Left cardiac atrium (tissue), 4 donors: ENCODE data around the gene CAPN15. TPM values are rescaled to one million over a fixed set of nuclear protein-coding genes. Genes with fewer than 3 reads are reported as not detected.
"Not testable (repeated sequence)": the region's sequence is repeated elsewhere in the genome, so short reads cannot be mapped to it uniquely, and the experiment has no call there.

Experiments
- ATAC-seq, 2 donors: fragments of 200-7000 bp; cut with Tn5 transposase; one replicate each; pipeline ENCODE4 v1.9.1; 2020; ENCODE audit warnings: mild to moderate bottlenecking in 2 of 2, moderate library complexity in 2 of 2
- DNase-seq: peaks from one replicate; pipeline ENCODE4 v3.0.0-alpha.2; 2020
- intact Hi-C, 2 donors: fragments of 100-400 bp; cut with DNase I; formaldehyde crosslinking; loops; one replicate each; pipeline versions ENCODE4 v1.14.1 to v1.15.1; 2022 to 2023
- total RNA-seq, 2 donors: library from RNA; stranded (reverse); fragmentation: NEBNext Ultra II Directional; extraction: Animal tissue kit (Norgen Biotek cat#: 25700); gene quantifications; one replicate each; pipeline ENCODE4 v1.2.1, GENCODE V29; 2021
- donor health status: DM: no; HTN: yes; CAD: no.
- donor health status: DM: no; HTN: yes; CAD: no; lungs with severe emphysema.
- donor health status: DM: yes; HTN: yes; CAD: no.
- donor health status: Dilated cardiomyopathy.

CAPN15 gene
- total RNA-seq, 2 donors from 2014 or later, result 19.2 to 25.8 TPM

DNA sequence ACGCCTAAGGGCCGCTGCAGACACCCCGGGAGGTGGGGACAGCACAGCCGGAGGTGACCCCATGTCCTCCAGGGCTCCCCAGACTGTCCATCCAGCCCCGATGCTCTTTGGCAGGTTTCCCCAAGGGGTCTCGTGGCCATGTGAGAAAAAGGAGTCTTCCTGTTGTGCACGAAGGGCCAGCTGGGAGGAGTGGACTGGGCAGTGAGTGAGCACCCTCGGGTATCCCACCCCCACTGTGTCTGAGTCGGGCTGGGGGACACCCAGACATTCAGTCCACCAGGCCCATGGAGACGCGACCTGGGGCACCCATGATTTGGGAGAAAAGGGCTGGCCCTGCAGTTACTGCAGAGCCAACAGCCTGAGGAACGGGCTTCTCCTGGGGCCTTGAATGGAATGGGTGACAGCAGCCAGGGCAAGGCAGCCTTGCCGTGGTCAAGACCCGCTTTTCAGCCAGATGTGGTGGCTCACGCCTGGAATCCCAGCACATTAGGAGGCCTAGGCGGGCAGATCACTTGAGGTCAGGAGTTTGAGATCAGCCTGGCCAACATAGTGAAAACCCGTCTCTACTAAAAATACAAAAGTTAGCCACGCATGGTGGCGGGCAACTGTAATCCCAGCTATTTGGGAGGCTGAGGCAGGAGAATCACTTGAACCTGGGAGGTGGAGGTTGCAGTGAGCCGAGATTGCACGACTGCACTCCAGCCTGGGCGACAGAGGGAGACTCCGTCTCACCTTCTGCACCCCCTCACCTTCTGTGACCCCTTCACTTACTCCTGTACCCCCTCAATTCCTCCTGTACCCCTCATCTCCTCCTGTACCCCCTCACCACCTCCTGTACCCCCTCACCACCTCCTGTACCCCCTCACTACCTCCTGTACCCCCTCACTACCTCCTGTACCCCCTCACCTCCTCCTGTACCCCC, 24.1 kb upstream of the CAPN15 start:
- ATAC-seq (peak in 1 of 2 donors; percentile 21), DNase-seq (no peak)
- intact Hi-C loops, result no loop called here

DNA sequence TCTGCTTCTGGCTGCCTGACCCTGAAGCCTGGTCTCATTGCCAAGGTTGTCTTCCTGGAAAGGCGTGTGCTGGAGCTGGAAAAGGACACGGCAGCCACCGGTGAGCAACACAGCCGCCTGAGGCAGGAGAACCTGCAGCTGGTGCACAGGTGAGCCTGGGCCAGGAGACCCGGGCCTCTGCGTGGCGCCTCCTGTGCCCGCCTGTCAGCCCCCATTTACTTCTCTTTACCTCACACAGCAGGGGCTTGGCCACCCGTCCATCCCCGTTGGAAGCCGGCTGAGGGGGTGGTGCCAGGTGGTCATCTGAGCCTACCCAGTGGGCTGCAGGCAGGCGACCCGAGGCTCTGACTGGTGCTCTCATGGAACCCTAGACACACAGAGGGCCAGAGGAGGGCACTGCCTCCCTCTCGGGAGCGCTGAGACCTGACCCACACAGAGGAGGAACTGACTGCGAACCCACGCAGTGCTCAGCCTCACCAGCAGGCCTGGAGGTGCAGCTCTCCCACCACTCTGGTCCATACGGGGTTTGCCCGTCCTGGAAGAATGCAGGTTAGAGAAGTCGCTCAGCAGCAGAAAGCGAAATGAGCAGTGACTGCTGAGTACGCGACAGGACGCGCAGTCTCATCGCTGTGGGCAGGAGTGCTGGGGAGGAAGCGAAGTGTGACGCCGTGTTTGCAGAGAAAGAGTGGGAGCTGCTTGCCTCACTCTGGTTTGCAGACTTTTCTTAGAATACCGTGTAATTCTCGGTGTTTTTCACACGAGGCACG, 21.9 kb upstream of the CAPN15 start:
- DNase-seq (no peak), ATAC-seq (no peak)
- intact Hi-C loops, result no loop called here

DNA sequence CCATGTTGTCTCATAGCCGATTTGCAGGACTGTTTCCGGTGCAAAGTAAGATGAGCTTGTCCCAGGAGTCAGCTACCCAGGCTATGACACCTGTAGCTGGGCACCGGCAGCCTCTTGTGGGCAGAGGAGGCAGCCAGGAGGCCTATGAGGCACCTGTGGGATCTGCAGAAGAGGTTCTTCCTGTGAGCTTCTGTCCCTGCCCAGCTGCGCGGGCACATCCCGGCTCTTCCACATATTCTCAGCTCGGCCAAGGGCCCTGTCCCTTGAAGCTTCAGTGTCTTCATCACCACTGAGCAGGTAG, 21.3 kb upstream of the CAPN15 start:
- DNase-seq, result no peak
- ATAC-seq, result no peak
- intact Hi-C loops, result no loop called here

DNA sequence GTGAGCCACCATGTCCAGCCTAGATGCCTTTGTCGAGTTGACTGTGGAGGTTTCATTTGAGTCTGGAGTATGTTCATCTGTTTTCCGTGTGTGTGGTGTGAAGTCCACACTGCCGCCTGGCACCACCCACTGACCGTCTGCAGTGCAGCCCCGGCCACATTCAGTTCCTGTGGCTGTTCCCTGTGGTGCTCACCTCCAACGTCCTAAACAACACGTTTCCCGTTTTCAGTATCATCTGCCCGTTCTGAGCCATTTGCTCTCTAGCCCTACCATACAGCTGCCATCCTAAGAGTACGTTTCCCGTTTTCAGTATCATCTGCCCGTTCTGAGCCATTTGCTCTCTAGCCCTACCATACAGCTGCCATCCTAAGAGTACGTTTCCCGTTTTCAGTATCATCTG, 20.0 kb upstream of the CAPN15 start:
- DNase-seq, intact Hi-C loops, ATAC-seq: not testable (repeated sequence)

DNA sequence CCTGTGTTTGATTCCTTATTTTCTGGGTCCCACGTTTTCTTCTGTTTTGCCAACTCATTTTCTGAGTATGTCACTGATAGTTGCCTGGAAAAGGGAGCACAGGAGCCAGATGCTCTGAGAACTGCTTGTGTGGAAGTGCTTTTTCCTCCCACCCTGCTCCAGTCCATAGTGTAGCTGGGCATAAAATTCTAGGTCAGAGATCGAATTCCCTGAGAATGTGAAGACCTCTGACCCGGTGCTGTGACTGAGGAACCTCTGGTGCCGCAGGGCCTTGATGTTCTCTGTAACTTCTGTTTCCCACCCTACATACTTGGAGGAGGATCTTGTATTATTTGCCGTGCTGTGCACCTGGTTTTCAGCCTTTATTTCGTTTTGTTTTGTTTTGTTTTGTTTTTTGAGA, 19.5 kb upstream of the CAPN15 start:
- intact Hi-C loops, result no loop called here
- ATAC-seq (no peak), DNase-seq (no peak)

DNA sequence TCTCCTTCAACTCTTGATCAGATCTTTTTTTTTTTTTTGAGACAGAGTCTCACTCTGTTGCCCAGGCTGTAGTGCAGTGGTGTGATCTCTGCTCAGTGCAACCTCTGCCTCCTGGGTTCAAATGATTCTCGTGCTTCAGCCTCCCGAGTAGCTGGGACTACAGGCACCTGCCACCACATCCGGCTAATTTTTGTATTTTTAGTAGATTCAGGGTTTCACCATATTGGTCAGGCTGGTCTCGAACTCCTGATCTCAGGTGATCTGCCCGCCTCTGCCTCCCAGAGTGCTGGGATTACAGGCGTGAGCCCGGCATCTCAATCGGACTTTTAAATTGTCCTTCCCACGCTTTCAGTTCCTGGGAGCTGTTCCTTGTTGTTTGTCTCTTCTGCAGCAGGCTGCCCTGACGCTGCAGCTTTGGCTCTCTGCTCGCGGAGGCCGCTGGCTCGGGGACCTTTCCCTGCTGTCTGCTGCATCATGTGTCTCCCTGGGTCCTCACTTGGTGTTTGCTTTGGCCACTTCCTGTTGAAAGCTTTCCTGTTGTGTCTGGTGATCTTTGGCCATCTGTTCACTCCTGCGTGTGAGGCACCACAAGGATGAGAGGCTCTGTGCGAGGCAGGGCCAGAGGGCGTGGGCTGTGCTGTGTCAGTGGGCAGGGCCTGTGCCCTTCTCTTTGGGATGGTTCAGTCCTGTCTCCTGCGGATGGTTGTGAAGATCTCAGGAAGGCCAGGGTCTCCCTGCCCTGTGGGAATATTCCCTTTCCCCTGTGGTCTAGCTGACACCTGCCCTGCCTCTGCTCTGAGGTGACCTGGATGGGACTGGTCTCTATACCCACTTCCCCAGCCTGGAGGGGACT, 18.4 kb upstream of the CAPN15 start:
- no peak for DNase-seq
- intact Hi-C loops, result no loop called here
- peak in 1 of 2 donors; percentile 75 for ATAC-seq

DNA sequence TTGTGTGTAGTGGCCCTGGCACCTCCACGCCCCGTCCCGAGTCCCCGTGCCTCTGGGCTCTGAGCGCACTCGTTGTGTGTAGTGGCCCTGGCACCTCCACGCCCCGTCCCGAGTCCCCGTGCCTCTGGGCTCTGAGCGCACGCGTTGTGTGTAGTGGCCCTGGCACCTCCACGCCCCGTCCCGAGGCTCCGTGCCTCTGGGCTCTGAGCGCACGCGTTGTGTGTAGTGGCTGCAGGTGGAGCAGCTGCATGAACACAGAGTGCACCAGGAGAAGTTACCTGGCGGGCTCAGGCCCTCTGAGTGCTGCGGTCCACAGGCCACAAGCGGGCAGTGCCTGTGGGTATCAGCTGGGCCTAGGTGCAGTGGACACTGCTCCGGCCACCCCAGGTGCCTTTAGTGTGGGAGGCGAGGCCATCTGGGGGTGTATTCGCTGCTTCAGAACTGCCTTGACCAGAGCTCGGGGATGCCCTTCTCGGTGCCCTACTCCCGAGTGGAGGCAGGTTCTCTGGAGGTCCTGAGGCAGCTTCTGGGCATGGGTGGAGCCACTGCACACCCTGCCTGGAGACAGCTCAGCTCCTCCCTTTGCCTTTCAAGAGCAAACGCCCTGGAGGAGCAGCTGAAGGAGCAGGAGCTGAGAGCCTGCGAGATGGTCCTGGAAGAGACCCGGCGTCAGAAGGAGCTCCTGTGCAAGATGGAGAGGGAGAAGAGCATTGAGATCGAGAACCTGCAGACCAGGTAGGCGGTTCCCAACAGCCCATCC, 17.3 kb upstream of the CAPN15 start:
- ATAC-seq (no peak), DNase-seq (no peak)
- intact Hi-C loops, result no loop called here

DNA sequence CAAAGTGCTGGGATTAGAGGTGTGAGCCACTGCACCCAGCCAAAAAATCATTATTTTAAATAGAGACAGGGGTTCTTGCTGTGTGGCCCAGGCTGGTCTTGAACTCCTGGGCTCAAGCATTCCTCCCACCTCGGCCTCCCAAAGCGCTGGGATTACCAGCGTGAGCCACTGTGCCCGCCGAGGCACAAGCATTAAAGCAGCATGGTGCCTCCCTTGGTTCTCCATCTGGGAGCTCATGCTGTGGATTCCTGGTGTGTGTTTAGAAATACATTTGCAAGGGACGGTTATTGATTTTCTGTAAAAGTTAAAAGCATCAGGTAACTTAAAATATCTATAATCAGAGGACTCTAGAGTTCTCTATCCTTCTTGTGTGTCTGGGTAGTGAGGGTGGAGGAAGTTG, 14.7 kb upstream of the CAPN15 start:
- intact Hi-C loops, result no loop called here
- DNase-seq (no peak), ATAC-seq (no peak)

DNA sequence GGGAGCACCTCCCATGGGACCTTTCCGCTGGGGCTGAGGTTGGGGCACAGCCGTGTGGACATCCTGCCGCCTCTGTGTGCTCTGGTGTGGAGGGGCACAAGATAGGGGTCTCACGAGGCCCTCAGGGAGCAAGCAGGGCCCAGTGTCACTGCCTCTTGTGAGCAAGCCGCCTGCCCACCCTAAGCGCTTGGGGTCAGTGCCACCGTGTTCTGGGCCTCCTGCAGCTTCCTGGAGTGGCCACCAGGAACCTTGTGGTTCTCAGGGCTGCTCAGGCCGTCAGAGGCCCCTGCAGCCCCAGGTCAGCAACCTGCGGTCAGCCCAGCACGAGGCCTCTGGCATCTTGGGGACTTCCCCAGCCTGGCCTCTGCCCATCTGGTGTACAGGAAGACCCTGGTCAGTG, 13.6 kb upstream of the CAPN15 start:
- intact Hi-C loops, result no loop called here

DNA sequence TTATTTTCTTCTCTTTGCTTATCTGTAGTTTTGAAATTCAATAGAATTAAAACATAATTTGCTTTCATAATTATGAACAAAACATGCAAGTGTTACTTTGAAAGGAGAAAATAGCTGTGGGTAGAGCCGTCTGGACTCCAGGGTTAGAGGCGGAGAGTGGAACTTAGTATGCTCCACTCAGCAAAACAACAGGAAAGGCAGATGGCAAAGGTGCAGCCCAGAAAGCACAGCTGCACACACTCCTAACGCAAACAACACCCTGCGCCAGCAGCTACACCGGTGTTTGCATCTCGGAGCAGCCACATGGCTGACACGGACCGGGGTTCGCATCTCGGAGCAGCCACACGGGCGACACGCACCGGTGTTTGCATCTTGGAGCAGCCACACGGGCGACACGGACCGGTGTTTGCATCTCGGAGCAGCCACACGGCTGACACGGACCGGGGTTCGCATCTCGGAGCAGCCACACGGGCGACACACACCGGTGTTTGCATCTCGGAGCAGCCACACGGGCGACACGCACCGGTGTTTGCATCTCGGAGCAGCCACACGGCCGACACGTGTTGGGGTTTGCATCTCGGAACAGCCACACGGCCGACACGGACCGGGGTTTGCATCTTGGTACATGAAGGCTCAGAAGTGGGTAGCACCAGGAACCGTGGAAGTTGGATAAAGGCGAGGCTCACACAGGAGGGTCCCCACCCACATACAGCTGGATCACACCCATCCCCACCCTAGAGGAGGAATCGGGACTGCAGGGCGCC, 12.2 kb upstream of the CAPN15 start:
- ATAC-seq (no peak), DNase-seq (no peak)
- intact Hi-C loops, result no loop called here

More for the DNA sequence above, 13.6 kb upstream of the CAPN15 start:
- DNase-seq, result no peak
- no peak for ATAC-seq

DNA sequence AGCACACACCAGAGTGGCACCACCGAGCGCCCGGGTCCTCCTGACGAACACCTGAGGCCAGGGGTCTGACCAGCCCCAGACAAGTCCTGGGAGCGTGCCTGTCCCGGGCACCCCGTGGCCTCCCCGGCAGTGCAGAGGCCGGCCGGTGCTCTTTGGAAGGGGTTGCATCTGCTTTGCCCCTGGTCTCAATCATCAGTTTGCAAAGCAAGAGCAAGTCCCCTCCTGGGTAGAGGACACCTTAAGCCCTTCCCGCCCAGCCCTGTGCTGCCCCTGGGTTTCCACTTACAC, 11.6 kb upstream of the CAPN15 start:
- ATAC-seq, result no peak
- no peak for DNase-seq
- intact Hi-C loops, result no loop called here

DNA sequence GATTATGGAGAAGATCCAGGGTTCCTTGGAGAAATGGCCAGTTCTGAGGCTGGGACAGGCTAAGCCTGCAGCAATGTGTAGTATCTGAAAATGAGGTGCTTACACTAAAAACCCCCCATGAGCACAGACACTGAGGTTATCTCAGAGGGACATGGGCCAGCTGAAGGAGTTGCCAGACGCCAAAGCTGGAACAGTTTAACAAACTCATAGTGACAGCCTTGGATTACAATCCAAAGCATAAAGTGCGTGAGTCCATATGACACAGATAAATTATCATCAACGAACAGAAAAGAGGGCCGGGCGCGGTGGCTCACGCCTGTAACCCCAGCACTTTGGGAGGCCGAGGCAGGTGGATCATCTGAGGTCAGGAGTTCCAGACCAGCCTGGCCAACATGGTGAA, 11.2 kb upstream of the CAPN15 start:
- no peak for DNase-seq
- intact Hi-C loops, result no loop called here

DNA sequence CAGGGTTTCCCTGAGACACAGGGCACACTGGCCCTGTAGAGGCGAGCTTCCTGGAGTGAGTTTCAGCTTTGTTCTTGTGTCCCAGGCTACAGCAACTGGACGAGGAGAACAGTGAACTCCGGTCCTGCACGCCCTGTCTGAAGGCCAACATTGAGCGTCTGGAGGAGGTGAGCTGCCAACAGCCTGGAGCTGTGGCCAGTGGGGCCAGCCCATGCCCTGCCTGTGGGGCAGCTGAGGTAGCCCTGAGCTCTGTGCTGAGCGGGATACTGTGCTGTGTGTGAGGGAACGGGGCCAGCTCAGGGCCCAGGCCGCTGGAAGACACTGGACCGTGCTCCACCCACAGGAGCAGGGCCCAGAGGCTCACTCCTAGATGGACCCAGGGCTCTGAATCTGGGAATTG, 8.7 kb upstream of the CAPN15 start:
- ATAC-seq, result no peak
- DNase-seq, result no peak
- intact Hi-C loops, result no loop called here

More for the DNA sequence above, 11.2 kb upstream of the CAPN15 start:
- ATAC-seq, result no peak

DNA sequence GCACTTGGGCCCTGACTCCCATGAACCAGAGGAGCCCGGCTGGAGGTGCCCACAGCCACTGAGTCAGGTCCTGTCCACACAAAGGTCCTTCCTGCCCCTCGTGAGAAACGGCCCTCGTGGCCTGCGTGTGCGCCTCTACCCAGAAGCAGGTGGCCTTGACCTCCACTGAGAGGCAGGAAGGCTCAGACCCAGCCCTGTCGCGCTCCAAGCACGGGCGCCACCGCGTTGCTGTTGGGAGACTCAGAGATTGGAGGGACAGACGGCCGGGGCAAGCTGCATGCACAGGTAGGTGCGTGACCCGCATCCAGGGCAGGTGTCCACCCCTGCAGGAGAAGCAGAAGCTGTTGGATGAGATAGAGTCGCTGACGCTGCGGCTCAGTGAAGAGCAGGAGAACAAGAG, 8.1 kb upstream of the CAPN15 start:
- no peak for DNase-seq

DNA sequence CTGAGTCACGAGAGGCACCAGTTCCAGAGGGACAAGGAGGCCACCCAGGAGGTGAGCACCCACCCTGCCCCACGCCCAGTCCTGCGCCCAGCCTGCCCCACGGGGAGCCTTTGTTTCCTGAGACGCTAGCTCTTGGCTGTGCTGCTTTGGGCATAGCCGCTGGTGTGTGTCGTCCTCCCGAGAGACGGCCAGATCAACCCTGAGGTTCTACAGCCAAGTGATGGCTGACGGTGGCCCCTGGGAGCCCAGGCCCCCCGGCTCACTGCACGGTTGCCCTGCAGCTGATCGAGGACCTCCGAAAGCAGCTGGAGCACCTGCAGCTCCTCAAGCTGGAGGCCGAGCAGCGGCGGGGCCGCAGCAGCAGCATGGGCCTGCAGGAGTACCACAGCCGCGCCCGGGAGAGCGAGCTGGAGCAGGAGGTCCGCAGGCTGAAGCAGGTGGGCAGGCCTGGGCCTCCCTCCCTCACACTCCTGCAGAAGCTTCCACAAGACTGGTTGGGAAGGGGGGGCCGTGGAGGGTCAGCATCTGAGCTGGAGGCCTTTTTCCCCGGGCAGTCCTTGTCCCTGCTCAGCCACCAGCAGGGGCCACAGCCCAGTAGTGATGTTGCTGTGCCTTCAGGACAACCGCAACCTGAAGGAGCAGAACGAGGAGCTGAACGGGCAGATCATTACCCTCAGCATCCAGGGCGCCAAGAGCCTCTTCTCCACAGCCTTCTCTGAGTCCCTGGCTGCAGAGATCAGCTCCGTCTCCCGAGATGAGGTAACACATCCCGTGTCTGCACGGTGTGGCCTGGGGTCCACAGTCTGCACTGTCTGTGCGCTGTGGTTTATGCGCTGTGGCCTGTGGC, 7.4 kb upstream of the CAPN15 start:
- intact Hi-C loops, result no loop called here
- ATAC-seq (no peak), DNase-seq (no peak)

More for the DNA sequence above, 8.1 kb upstream of the CAPN15 start:
- intact Hi-C loops, result no loop called here
- ATAC-seq, result no peak

DNA sequence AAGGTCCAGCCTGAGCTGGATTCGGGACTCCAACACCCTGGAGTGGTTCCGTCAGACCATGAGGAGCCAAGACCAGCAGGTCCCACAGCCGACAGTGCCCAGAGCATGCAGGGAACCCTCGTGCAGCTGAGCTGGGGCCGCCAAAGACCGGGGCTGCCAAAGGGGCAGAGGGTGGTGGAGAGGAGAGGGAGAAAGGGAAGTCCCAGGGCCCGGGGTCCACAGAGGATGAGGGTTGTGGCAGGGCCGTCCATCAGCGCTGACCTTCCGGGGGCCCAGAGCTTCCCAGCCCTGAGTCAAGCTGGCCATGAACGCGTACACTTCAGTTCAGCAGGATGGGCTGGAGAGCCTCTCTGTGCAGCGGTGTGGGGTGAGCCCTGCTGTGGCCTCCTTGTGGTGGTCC, 6.7 kb upstream of the CAPN15 start:
- intact Hi-C loops, result no loop called here
- no peak for DNase-seq
- no peak for ATAC-seq

DNA sequence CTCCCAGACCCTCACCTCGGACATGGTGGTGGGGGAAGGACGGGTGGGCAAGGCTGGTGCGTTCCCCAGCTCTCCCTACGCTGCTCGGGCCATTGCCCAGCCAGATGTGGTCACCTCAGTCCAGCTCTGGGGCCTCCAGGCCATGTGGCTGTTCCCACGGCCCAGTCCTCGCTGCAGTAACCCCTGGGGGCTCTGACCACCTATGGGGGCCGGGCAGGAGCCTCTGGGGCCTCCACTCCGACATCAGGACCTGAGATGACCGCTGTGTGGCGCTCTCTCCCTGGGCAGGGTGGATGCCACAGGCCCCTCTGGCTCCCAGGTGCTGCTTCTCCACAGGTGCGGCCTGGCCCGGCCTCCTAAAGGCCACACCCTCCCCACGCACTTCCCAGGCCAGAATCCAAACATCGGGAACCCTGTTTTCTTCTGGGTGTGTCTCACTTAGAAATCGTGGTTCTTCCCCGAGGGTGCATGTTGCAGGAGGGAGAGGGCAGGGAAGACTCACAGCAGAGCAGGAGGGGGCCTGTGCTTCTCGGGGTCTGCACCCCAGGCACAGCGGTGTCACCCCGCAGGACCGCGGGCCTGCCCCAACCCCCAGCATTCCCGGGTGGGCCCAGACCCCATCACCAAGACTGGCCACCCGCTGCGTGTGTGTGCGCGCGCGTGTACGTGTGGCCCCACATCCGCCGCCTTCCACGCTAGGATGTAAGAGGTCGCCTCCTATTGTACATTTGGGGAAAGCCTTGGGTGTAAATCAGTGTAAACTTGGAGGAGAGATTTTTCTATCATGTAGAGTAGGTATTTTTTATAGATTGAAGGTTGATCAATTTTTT, 5.9 kb upstream of the CAPN15 start:
- DNase-seq (no peak), ATAC-seq (no peak)
- intact Hi-C loops, result no loop called here
